Medulla oblongata (tissue), 1 donor: ENCODE measurements around the gene HMBS.

Source experiments
- DNase-seq: peaks from one replicate; pipeline ENCODE4 v3.0.0-alpha.2; 2015; ENCODE audit errors: extremely low spot score

The HMBS gene

DNA sequence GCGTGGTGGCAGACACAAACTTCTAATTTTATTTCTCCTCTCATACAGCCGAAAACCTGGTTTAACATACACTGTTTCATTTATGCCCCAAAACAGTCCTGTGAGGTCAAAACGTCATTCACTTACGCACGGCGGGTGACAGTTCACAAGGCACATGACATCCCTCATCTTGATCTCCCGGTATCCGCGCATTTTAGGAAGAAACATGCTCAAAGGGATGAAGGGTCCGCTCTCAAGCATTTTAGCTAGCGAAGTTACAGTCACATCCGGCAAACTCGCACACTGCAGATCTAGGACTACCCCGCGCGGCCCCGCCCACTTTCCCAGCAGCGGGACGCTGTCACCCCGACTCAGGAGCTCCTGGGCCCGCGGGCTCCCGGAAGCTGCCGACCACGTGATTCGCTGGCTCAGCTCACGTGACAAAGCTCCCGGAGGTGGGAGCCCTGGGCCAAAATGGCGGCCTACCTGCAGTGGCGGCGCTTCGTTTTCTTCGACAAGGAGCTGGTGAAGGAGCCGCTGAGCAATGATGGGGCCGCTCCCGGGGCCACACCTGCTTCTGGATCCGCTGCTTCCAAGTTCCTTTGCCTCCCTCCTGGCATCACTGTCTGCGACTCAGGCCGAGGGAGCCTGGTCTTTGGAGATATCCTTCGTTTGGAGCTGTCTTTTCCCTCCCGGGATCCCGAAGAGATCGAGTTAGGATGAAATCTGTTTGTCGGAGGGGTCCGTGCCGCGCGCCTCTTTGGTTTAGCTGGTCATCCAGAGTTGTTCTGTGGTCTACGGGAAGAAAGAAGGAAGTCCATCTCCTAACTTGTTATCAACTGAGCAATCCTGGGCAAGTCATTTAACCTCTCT lies 17.1 kb upstream of the HMBS start, which contains the start of gene VPS11:
Gene VPS11 (plus strand): TSS at position 448 of the 852 bp plus-strand sequence. CDS start 6 bp downstream, at position 454.
- DNase-seq, result peak; percentile 97

DNA sequence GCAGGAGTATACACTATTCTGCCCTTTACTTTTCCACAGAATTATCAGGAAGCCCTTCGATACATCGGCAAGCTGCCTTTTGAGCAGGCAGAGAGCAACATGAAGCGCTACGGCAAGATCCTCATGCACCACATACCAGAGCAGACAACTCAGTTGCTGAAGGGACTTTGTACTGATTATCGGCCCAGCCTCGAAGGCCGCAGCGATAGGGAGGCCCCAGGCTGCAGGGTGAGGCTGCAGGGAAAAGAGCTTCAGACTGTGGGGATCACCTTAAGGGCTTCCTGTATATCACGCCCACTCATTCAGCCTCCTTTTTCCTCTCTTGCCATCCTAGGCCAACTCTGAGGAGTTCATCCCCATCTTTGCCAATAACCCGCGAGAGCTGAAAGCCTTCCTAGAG lies 6.8 kb upstream of the HMBS start:
- DNase-seq, result no peak

DNA sequence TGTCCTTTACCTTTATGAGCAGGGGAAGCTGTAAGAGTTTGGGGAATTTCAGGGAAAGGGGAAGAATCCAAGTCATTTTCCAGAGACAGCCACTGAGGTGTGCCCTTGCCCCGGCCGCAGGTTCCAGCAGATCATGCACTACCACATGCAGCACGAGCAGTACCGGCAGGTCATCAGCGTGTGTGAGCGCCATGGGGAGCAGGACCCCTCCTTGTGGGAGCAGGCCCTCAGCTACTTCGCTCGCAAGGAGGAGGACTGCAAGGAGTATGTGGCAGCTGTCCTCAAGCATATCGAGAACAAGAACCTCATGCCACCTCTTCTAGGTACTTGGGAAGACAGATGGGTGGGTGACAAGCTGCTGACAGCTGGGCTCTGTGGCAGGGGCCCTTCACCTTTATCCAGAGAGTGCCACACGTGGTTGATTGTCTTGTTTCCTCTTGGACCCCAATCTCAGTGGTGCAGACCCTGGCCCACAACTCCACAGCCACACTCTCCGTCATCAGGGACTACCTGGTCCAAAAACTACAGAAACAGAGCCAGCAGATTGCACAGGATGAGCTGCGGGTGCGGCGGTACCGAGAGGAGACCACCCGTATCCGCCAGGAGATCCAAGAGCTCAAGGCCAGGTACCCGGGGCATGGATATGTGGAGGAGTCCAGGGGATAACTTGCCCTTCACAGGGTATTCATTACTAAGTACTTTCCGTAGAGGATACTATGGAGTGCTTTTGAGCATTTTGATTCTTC lies 5.8 kb upstream of the HMBS start:
- no peak for DNase-seq

DNA sequence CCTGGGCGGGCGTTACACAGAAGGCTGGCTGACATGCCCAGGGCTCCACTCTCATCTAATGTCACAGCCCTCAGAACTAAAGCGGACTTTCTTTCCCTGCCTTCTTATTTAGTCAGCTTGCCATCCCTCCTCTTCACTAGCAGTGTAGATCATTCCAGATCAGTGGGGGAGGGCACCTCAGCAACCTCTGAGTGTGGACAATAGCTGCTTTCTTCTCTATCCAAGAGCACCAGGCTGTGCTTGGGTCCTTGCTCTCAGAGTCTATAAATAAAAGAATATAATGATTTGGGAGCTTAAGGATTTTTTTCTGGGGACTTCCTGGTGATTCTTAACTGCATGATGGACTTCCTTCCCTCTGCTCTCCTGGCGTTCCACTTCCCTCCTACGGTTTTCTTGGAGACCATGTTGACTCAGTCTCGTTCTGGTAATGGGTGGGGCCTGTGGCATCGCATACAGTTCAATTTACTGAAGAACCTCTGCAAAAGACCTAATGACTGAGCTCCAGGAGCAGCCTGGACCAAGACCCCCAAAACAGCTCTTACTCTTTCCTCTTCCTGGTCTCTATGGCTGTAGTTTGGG lies 2.9 kb upstream of the HMBS start:
- peak; percentile 91 for DNase-seq

DNA sequence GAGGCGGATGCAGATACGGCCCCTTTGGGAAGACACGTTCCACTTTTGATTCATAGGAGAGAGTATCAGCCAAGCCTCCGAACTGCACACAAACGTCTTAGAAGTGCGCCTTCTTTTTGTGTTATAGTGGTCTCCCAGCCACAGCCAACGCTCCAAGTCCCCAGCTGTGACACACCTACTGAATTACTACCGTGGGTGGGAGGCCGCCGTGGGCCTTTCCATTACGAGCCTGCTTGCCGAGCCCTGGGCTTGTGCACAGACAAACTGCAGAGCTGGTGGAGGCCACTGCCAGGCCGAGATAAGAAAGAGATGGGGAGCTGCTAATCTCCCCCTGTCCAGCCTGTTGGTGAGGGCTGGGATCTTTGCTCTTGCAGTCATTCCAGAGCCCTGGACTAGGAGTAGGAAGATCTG lies 761 bp downstream of the HMBS start:
- DNase-seq, result no peak

DNA sequence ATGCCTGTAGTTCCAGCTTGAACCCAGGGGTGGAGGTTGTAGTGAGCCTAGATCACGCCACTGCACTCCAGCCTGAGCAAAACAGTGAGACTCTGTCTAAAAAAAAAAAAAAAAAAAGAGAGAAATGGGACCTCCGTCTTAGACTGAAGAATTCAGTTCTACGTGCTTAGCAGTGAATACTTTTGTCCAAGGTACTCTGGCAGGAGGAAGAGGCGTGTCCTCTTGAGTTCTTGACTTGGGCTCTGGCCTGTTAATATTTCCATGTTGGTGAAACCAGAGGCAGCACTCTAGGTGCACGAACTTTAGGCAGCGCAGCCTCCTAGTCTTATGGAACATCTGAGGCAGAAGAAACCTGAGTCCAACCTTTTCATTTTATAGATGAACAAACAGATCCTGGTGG lies 2.4 kb downstream of the HMBS start:
- no peak for DNase-seq

DNA sequence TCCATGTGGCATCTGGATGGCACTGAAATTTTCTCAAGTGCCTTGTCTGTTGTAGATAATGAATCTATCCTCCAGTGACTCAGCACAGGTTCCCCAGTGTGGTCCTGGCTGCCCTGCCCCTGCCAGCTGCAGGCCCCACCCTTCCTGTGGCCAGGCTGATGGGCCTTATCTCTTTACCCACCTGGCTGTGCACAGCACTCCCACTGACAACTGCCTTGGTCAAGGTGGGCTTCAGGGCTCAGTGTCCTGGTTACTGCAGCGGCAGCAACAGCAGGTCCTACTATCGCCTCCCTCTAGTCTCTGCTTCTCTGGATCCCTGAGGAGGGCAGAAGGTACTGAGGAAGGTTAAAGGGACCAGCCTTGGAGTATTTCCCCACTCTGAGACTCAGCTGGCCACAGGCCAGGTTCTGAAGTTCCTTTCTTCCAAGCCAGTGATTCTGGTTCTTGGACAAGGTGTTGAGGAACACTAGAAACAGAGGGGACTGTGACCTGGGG lies 3.1 kb downstream of the HMBS start:
- no peak for DNase-seq

DNA sequence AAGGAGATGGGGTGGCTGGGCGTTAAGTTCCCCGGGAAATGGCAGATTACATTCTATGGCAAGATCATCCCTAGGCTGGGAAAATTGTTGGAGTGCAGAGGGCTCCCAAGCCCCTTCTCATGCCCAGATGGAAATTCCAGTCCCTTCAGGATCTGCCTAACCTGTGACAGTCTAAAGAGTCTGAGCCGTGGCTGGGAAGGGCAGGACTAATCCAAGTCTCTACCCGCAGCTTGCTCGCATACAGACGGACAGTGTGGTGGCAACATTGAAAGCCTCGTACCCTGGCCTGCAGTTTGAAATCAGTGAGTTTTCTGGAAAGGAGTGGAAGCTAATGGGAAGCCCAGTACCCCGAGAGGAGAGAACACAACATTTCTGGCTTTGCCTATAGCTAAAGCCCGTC lies 3.7 kb downstream of the HMBS start:
- no peak for DNase-seq

DNA sequence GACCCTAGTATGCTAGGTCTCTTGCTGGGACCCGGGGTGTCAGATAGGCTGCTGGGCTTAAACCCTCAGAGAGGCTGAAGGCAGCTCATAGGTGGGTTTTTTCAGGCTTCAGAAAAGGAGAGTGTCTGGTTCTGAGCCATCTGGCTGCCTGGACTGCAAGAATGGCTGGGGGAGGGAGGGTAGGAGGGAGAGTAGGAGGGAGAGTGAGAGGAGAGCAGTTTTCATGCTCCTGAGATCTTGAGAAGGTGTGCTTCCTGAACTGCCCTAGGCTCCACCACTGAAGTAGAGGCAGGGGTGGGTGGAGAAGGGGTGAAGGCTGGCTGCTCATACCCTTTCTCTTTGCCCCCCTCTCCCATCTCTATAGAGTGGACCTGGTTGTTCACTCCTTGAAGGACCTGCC lies 4.6 kb downstream of the HMBS start:
- no peak for DNase-seq

DNA sequence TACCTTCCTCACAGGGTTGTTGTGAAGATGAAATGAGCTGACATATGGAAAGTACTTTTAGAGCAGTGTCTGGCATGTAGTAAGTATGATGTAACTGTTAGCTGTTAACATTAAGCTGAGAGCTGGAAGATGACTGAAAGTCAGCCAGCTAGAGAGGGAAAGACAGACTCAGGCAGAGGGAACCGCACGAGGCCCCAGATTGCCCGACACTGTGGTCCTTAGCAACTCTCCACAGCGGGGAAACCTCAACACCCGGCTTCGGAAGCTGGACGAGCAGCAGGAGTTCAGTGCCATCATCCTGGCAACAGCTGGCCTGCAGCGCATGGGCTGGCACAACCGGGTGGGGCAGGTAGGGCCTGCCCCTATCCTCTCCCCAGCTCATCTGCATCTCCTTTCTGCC lies 6.5 kb downstream of the HMBS start:
- no peak for DNase-seq

DNA sequence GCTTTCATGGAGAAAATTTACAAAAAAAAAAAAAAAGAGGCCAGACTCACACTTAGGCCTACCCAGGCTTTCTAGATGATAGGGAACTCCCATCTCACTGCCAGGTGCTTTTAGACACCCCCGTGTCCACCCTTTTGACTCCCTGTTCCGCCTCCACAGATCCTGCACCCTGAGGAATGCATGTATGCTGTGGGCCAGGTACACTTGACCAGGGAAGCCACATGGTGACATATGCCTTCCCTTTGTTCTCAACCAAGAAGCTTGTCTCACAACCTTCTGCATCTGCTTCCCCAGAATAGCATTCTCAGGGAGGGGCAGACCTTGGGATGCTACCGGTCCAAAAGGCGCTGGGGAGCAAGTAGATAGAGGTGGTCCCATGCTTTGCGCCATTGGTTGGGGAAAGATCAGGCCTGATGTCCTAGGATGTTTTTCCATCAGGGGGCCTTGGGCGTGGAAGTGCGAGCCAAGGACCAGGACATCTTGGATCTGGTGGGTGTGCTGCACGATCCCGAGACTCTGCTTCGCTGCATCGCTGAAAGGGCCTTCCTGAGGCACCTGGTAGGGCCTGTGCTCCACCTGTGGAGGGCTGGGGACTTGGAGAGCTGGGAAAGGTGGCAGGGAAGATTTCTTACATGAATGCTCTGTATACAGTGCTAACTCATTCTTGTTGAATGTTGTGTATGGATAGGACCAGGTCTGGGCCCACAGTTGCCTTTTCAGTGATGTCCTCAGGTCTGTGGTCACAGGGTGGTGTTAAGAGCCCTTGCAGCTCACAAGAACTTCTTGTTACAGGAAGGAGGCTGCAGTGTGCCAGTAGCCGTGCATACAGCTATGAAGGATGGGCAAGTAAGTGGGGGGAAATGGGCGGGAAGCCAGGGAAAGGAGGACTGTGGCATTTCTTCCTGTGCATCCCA lies 7.5 kb downstream of the HMBS start:
- DNase-seq, result no peak

DNA sequence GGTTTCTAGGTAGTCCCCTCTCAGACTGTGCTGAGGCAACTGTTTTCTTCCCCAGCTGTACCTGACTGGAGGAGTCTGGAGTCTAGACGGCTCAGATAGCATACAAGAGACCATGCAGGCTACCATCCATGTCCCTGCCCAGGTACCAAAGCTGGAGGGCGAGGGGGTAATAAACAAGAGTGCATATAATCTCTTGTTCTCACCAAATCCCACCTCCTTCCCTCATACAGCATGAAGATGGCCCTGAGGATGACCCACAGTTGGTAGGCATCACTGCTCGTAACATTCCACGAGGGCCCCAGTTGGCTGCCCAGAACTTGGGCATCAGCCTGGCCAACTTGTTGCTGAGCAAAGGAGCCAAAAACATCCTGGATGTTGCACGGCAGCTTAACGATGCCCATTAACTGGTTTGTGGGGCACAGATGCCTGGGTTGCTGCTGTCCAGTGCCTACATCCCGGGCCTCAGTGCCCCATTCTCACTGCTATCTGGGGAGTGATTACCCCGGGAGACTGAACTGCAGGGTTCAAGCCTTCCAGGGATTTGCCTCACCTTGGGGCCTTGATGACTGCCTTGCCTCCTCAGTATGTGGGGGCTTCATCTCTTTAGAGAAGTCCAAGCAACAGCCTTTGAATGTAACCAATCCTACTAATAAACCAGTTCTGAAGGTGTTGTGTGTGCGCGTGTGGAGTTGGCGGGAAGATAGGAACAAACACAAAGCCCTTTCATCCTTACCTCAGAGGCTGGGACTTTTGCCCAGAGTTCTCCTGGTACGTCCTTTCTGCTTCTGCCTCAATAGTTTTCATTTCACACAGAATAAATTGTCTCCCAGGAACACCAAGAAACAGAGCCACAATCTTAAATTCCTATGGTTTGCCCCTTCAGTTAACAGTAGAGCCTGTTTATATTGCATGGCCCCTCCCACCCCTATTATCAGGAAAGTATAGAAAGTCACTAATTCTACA lies 8.5 kb downstream of the HMBS start:
- peak; percentile 69 for DNase-seq

DNA sequence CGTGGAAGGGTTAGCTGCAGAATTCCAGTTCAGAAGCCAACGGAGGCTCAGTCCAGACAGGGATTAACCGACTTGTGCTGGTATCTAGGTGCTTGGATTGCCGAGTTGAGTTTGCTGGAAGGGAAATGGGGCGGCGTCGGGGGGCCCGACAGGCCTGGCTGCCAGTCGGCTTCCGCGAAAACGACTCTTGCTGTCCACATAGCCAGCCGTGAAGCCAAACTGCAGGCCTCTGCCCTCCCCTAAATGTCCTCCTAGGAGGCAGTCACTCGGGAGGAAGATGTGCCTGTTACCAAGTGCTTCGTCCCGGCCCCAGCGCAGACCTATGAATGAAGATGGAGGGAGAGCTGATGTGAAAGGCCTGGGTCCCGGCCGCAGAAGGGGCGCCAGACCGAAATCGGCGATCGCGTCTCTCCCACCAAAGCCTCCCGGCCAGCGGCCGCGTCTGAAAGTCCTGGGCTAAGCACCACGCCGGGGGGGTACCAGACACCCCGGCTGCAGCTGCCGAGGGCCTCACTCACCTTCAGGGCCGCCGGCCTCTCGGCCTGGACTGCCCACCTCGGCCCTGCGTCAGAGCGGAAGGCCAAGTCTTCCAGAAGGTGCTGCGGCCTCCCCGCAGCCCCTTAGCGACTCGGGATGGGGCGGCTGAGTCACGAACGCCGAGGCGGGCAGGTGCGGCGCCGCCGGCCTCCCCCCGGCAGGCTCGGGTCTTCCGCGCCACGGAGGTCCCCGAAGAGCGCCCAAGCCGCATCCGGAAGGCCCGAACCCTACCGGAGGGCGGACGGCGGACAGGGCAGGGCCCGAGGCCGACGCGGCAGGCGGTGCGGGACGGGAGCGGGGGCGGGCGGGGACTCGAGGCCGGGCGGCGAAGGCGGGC lies 9.5 kb downstream of the HMBS start:
- no peak for DNase-seq

DNA sequence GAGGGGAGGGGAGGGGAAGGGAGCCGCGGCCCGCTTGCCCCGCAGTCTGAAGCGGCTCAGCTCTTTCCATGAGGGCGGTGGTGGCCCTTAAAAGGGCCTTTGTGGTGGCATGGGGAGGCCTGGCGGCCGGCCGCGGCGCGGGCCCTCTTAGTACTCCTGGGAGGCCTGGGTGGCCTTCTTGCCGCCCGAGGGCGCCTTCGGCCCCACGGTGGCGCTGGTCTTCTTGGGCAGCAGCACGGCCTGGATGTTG lies 10.1 kb downstream of the HMBS start:
- DNase-seq, result peak; percentile 88

DNA sequence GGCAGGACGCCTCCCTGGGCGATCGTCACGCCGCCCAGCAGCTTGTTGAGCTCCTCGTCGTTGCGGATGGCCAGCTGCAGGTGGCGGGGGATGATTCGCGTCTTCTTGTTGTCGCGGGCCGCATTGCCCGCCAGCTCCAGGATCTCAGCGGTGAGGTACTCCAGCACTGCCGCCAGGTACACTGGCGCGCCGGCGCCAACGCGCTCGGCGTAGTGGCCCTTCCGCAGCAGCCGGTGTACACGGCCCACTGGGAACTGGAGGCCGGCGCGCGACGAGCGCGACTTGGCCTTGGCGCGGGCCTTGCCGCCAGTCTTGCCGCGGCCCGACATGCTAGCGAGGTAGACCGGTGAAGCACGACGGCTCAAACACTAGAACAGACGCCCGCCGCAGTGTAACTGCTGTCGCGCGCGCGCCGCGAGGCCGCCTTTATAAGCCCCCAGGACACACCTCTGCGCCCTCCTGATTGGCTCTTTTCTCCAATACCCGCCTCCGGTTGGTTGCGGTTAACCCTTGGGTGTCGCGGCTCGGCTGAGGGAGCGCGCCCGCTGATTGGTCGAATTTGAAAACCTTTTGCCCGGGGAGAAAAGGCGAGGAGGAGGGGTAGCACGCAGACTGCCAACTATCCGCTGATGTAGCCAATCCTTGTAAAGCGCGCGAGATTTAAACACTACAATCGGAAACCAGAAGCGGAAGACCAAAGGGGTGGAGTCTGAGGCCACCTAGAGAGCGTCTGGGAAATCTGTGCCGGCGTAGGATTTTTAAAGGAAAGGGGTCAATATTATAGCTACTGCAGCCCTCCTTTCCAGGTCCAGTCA lies 10.6 kb downstream of the HMBS start:
- peak; percentile 100 for DNase-seq

DNA sequence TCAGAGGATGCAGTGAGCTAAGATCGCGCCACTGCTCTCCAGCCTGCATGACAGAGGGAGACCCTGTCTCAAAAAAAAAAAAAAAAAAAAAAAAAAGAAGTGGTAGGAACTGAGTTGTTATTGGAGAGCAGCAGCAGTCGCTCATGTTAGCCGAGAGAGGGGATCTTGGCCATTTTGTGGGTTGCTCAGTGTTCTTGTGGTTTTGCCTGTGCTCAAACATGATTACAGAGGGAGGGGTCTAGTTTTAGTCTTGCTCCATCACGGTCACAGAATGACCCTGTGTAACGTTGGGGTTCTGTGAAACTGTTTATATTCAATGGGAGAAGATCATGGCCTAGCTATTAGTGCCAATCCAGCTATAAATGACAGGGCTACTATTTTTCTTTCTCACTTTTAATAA lies 15.0 kb downstream of the HMBS start:
- DNase-seq, result no peak

DNA sequence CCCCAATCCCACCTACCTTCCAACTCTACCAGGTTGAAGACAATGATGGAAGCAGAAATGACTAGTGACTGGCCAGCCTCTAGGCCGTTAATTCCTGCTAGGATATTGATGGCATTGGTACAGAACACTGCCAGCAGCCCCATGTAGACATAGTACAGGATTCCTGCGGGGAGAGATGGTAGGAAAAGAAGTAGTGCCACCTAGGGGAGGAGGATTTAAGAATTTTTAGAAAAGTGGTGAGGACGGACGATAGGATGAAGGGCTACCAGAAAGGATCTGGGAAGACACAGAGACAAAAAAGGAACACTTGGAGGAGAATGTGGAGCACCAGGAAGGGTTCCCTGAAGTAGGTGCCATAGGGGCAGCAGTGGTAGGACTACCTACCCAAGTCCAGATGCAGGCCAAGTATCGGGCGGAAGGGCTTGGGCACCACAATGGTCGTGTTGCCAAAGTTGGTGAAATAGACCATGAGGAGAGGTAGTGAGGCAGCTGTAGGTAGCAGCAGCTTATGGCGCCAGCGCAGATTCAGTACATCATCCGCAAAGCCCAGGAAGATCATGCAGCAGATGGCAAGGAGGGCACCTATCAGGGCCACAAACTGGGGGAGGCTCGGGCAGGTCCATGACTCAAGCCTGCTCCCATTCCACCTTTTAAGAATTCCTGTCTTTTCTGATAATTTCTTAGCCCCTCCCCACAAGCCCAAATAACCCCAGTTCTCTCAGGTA lies 15.7 kb downstream of the HMBS start:
- no peak for DNase-seq
